Stimulated activated CD4-positive, alpha-beta T cell treated with anti-CD3 and anti-CD28 coated beads, Interleukin-2, amount 100 ng/mL, for 4 hours (primary cell): ENCODE measurements around the gene ATP2B2.

Experiments
- DNase-seq: peaks from one replicate; pipeline ENCODE4 v3.0.0-alpha.2; 2020; ENCODE audit warnings: low read depth

Gene ATP2B2

DNA sequence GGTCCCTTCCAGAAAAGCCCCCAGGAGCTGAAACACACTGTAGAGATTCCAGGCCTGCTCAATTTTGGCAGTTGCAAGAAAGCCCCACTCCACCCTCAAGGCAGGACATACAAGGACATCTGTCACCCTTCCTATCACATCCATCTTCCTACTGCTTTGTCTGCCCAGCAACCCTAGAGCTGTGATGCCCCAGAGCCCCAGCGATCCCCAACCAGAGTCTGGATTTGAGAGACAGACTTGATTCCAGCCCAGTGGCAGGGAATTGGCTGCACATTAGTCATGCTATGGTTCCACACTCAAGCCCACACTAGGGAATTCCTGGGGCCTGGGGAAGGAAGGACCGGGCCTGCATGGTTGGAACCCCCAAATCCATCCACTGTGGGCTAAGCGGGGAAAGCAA, 56.8 kb downstream of the ATP2B2 start:
- no peak for DNase-seq

GRCh38 chr3:10447527-10448260, 57.7 kb downstream of the ATP2B2 start:
- no peak for DNase-seq

- no peak for DNase-seq
These were observed 58.3 kb downstream of the ATP2B2 start for GRCh38 chr3:10447110-10447509.

- no peak for DNase-seq
These were observed 59.7 kb downstream of the ATP2B2 start for GRCh38 chr3:10445561-10446175.

DNA sequence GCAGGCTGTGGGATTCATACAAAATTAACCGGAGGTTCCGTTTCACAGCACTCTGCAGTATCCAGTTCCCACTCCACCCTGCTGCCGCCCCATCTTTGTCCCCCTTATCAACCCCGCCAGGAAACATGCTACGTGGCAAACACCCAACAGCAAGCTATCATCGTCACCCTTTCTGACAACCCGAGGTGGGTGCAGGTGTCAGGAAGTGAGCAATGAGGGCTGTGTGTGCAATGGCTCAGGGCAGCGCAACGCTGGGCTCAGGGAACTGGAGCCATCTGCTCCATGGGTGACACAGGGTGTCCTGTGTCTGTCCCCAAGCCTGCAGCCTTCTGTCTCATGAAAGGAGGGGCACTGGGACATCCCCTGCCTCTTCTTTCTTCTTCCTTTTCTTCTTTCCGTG, 60.9 kb downstream of the ATP2B2 start:
- DNase-seq: no peak

DNA sequence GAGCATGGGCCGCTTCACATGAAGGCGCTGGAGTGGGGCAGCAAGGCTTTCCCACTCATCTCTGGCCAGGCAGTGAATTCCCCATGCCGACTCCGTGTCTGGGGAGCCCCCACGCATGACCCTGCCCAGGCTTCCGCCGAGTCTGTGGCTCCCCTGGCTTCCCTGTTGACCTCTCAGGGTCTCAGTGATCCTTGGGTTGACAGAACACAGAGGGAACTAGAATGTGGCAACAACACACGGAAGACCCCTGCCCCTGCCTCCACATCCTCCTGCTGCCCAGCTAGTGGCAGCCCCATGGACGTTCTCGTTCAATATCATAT, 61.3 kb downstream of the ATP2B2 start:
- DNase-seq: no peak

DNA sequence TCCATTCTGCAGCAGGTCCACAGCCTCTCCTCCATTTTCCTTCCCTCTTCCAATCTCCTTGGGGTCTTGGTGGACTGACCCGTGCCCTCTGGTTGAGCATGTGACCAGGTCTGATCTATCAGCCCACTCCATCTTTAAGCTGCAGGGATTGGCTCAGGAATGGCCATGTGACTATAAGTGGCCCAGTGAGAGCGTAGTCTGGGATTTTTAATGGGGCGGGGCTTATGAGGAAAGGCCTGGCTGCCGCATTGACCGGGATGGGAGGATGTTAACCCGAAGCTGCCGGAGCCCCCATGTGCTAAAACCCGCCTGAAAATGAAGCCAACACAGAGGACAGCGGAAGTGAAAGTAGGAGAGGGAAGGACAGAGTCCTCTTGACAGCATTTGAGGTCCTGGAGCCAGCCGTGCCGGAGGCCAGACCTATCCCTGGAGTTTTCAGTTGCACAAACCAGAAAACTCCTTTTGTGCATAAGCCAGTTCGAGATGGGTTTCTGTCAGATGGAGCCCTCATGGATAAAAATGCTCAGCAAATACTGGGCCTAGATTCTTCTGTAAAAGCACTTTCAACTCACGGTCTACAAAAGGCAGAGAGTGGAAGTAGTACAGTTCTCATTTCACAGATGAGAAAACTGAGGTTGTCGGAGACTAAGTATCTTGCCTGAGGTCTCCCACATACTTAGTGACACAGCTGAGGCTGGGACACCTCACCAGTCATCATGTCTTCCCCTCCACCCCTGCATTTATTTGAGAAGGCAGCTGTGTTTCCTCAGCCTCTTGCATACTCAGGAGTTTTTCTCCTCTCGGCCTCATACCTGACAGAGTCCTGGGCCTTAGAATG, 61.9 kb downstream of the ATP2B2 start:
- DNase-seq: no peak

- DNase-seq: no peak
These were observed 63.1 kb downstream of the ATP2B2 start for GRCh38 chr3:10442151-10442795.

GRCh38 chr3:10440684-10441083, 64.7 kb downstream of the ATP2B2 start:
- DNase-seq: no peak

- DNase-seq: no peak
These were observed 66.3 kb downstream of the ATP2B2 start for GRCh38 chr3:10438902-10439610.

DNA sequence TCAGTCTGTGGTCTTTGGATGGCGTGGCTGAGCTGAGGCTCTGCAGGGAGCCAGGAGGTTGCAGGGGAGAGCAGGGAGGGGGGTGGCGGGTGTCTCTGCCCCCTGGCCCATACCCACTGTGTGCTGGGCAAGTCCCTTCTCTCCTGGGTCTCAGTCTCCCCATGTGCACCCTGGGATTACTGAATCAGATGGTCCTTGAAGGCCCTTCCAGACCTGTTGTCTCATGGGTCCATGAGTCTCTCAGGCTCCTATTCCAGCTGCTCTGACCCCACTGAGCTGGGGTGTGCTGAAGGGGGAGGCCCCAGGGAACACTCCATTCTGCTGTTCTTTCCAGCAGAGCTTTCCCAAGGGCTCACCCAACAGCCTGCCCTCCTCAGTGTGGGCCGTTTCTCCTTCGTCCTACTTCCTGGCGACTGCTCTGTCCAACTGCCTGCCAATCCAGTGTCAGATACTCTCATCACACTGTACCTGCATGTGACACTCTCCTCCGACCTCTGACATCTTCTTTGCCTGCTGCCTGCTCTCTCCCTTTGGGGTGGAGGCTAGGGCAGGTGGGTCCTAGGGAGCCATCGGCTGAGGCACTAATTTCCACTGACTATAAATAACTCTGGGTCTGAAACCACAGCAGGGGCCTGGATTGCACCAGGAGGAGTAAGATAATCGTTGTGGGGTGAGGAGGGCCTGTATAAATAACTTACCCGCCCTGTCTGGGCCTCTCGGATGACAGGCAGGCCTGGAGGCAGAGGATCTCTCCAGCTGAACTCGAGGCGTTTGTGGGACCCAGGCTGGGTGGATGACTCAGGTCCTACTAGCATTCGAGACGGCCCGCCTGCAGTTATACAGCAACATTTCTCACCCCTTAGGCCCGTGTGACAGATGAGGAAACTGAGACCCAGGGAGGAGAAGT, 67.1 kb downstream of the ATP2B2 start:
- DNase-seq: no peak

GRCh38 chr3:10437272-10437994, 68.0 kb downstream of the ATP2B2 start:
- peak; percentile 80 for DNase-seq

DNA sequence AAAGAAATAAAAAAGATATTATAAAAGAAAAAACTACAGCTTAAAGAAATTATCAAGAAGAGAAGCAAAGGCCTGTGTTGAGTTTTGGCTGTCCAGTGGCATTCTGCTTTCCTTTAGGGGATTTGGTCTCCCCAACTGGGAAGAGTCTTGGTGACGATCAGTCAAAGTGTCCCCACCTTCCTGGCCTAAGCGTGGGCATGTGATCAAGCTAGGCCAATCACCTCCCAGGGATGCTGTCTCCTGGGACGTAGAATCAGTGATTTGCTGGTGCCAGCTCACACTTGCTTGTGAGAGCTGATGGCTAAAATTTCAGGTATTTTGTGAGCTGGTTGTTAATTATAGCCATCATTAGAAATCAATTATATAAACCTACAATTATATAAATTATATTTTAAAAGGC, 69.5 kb downstream of the ATP2B2 start:
- no peak for DNase-seq

GRCh38 chr3:10434938-10435336, 70.4 kb downstream of the ATP2B2 start:
- DNase-seq: no peak

GRCh38 chr3:10434144-10434937, 71.0 kb downstream of the ATP2B2 start:
- no peak for DNase-seq

DNA sequence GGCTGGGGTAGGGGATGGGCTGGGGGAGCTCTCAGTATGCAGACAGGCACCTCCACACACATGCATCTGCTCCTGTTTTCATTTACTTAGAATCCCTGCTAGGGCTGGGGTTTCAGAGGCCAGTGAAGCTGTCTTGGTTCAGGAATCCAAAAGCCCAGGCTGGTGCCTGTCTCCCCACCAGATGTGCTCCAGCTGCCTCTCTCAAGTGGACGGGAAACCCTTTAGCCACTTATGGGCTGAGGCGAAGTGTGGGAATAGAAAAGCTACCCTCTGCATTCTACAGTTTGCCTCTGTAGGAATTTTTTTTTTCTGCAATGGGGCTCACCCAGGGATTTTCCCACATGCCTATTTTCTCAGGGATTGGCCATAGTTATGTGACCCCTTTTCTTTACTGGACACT, 72.5 kb downstream of the ATP2B2 start:
- no peak for DNase-seq

DNA sequence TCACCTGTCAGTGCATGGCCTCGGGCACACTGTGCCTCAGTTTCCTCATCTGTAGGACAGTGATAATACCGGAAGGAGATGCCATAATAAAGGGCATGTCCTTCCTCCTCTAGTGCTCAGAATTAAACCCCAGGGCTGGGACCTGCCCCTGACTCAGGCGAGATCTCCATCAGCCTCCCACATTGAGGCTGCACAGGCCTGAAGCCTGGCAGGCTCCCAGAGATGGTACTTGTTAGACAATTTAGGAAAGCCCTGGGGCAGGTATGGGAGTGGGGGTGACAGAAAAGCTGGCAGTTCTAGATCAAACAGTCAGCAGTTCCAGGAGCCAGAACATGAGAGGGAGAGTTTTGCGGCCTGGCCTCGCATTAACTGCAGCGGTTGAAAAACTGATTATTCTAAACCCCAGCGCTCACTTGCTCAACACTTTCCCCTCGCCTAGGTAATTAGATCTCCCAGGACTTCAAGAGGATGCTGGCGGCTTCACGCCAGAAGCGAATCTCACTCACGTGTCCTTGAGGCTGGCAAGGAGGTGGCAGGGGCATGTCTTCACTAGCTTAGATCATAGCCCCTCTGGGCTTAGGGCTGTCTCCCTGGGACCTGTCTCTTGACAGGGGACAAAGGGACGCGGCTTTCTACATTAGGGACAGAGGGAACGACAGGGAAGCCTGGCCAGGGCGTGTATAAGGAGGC, 73.1 kb downstream of the ATP2B2 start:
- DNase-seq: no peak

- DNase-seq: no peak
These were observed 74.6 kb downstream of the ATP2B2 start for GRCh38 chr3:10430805-10431204.
